ENCODE measurements around the gene HOOK2.
A peak's percentile ranks its signal among the peaks of the same experiment; 100 is the strongest.

Gene HOOK2

DNA sequence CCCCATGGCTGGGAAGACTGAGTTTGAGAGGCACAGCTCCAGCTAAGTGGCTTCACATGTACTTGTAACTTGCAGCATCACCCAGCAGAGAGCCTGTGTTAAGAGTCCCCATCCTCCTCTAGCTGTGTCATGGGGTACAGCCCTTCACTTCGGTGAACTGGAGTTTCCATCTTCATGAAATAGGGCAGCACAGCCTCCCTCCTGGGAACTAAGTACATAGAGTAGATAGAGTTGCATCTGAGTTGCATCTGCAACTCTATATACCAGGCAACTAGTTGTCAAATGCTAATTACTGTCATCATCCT is 25.1 kb upstream of the HOOK2 start:
- H3K9me3 ChIP-seq (ENCODE audit: control insufficient read depth, insufficient read depth, low read depth, low read length): no peaks in the 10 kb centered on the region
- H3K4me3 ChIP-seq (ENCODE audit: low read depth, low read length): peak overlapping the region; percentile 86
- 0 out of 2 replicates have a peak, but pooled peaks have one; percentile 26 for TF ChIP-seq SP7 (tag by site-specific recombination; IDR thresholded peaks at IDR 0.05)
- TF ChIP-seq ZNF521 (tag by site-specific recombination; IDR thresholded peaks at IDR 0.05): no peak
- TF ChIP-seq SCRT2 (tag by site-specific recombination; IDR thresholded peaks at IDR 0.05): peak; percentile 22; the same call in 1 of the 2 replicates
- no peak overlapping the region; the same call in 1 of the 2 replicates for H3K27ac ChIP-seq (ENCODE audit: extremely low read depth, low read depth, low read length)
- H3K4me1 ChIP-seq (ENCODE audit: control insufficient read depth, insufficient read depth, low read length): no peaks in the 10 kb centered on the region
- peaks cover 14 to 29% of the 10 kb centered on the region in 2 experiments; a peak in 2 of 3 replicates for H3K36me3 ChIP-seq (ENCODE audit: control insufficient read depth in 2 of 2, insufficient read depth in 1 of 2, low read length in 2 of 2)
- ChIA-PET POLR2A (interaction anchor here (0.6 to 2.8 kb wide), 3 partner anchors 9 to 31 kb away, joined by 3 to 18 read pairs (median 10); partner anchors contain the start of gene JUNB), CTCF (interaction anchor here (0.7 to 16.5 kb wide), 5 partner anchors 23 to 84 kb away, joined by 3 to 386 read pairs (median 7); partner anchors contain the start of gene HOOK2)

DNA sequence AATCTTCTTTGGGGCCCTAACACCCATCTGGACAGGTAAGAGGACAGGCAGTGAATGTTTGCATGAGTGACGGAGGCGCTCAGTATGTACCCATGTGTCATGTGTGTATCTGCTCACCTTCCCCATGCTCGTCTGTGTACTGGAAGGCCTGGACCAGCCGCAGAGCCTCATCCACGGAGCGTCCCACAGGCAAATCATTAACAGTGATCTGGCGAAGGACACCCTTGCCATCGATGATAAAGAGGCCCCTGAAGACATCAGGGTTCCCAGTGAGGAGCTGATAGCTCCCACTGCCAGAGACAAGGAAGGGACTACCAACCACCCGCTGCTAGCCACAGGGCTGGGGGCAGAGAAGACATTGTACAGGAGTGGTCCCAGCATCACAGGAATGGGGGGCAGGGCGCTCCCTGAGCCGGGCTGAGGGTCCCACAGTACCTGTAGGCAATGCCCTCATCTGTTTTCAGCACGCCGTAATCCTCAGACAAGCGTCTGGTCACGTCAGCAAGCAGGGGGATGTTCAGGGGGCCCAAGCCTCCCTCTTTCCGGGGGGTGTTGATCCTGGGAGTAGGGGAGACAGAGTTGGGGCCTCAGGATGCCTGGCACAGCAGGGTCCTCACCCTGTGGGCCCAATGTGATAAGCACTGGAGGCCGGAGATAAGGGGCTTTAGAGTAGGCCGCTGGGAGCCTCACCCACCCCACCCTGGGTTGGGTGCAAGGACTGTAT is 24.6 kb upstream of the HOOK2 start:
- no peaks in the 10 kb centered on the region for H3K4me1 ChIP-seq (ENCODE audit: control insufficient read depth, insufficient read depth, low read length)
- CTCF ChIA-PET: interaction anchor here (0.7 to 16.5 kb wide), 7 partner anchors 22 to 236 kb away, joined by 3 to 386 read pairs (median 5); partner anchors contain the start of gene HOOK2
- H3K27ac ChIP-seq (ENCODE audit: extremely low read depth, low read depth, low read length): no peak overlapping the region
- POLR2A ChIA-PET: interaction anchor here (0.7 to 2.8 kb wide), 3 partner anchors 8 to 22 kb away, joined by 4 to 18 read pairs (median 10); partner anchors contain the start of gene JUNB
- H3K4me3 ChIP-seq (ENCODE audit: low read depth, low read length): no peak overlapping the region
- TF ChIP-seq, protein P1, sequence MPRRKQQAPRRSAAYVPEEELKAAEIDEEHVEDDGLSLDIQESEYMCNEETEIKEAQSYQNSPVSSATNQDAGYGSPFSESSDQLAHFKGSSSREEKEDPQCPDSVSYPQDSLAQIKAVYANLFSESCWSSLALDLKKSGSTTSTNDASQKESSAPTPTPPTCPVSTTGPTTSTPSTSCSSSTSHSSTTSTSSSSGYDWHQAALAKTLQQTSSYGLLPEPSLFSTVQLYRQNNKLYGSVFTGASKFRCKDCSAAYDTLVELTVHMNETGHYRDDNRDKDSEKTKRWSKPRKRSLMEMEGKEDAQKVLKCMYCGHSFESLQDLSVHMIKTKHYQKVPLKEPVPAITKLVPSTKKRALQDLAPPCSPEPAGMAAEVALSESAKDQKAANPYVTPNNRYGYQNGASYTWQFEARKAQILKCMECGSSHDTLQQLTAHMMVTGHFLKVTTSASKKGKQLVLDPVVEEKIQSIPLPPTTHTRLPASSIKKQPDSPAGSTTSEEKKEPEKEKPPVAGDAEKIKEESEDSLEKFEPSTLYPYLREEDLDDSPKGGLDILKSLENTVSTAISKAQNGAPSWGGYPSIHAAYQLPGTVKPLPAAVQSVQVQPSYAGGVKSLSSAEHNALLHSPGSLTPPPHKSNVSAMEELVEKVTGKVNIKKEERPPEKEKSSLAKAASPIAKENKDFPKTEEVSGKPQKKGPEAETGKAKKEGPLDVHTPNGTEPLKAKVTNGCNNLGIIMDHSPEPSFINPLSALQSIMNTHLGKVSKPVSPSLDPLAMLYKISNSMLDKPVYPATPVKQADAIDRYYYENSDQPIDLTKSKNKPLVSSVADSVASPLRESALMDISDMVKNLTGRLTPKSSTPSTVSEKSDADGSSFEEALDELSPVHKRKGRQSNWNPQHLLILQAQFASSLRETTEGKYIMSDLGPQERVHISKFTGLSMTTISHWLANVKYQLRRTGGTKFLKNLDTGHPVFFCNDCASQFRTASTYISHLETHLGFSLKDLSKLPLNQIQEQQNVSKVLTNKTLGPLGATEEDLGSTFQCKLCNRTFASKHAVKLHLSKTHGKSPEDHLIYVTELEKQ (tag by site-specific recombination; IDR thresholded peaks at IDR 0.05; ENCODE audit: borderline replicate concordance): no peak
- no peak for TF ChIP-seq ZNF350 (tag by site-specific recombination; IDR thresholded peaks at IDR 0.05)
- TF ChIP-seq ZSCAN23 (tag by site-specific recombination; IDR thresholded peaks at IDR 0.05): no peak
- no peak for TF ChIP-seq ZNF214 (tag by site-specific recombination; IDR thresholded peaks at IDR 0.05; ENCODE audit: borderline replicate concordance)
- TF ChIP-seq, protein P2, sequence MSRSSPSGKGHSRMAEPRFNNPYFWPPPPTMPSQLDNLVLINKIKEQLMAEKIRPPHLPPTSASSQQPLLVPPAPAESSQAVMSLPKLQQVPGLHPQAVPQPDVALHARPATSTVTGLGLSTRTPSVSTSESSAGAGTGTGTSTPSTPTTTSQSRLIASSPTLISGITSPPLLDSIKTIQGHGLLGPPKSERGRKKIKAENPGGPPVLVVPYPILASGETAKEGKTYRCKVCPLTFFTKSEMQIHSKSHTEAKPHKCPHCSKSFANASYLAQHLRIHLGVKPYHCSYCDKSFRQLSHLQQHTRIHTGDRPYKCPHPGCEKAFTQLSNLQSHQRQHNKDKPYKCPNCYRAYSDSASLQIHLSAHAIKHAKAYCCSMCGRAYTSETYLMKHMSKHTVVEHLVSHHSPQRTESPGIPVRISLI (tag by site-specific recombination; IDR thresholded peaks at IDR 0.05): no peak
- TF ChIP-seq ZNF239 (tag by site-specific recombination; IDR thresholded peaks at IDR 0.05): no peak
- TF ChIP-seq EGR2 (tag by site-specific recombination; IDR thresholded peaks at IDR 0.05; ENCODE audit: low read depth): no peak
- TF ChIP-seq ZFP3 (tag by site-specific recombination; IDR thresholded peaks at IDR 0.05; ENCODE audit: low read depth): no peak
- no peak for TF ChIP-seq ZNF658 (tag by site-specific recombination; IDR thresholded peaks at IDR 0.05)
- no peak for TF ChIP-seq ZNF529 (tag by site-specific recombination; IDR thresholded peaks at IDR 0.05; ENCODE audit: insufficient replicate concordance)
- TF ChIP-seq ZNF404 (tag by site-specific recombination; IDR thresholded peaks at IDR 0.05): no peak
- no peak for TF ChIP-seq ZNF2 (tag by site-specific recombination; IDR thresholded peaks at IDR 0.05)
- TF ChIP-seq, protein P3, sequence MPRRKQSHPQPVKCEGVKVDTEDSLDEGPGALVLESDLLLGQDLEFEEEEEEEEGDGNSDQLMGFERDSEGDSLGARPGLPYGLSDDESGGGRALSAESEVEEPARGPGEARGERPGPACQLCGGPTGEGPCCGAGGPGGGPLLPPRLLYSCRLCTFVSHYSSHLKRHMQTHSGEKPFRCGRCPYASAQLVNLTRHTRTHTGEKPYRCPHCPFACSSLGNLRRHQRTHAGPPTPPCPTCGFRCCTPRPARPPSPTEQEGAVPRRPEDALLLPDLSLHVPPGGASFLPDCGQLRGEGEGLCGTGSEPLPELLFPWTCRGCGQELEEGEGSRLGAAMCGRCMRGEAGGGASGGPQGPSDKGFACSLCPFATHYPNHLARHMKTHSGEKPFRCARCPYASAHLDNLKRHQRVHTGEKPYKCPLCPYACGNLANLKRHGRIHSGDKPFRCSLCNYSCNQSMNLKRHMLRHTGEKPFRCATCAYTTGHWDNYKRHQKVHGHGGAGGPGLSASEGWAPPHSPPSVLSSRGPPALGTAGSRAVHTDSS (tag by site-specific recombination; IDR thresholded peaks at IDR 0.05): no peak
- TF ChIP-seq, protein P4, sequence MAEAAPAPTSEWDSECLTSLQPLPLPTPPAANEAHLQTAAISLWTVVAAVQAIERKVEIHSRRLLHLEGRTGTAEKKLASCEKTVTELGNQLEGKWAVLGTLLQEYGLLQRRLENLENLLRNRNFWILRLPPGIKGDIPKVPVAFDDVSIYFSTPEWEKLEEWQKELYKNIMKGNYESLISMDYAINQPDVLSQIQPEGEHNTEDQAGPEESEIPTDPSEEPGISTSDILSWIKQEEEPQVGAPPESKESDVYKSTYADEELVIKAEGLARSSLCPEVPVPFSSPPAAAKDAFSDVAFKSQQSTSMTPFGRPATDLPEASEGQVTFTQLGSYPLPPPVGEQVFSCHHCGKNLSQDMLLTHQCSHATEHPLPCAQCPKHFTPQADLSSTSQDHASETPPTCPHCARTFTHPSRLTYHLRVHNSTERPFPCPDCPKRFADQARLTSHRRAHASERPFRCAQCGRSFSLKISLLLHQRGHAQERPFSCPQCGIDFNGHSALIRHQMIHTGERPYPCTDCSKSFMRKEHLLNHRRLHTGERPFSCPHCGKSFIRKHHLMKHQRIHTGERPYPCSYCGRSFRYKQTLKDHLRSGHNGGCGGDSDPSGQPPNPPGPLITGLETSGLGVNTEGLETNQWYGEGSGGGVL (tag by site-specific recombination; IDR thresholded peaks at IDR 0.05): no peak
- TF ChIP-seq, protein P5, sequence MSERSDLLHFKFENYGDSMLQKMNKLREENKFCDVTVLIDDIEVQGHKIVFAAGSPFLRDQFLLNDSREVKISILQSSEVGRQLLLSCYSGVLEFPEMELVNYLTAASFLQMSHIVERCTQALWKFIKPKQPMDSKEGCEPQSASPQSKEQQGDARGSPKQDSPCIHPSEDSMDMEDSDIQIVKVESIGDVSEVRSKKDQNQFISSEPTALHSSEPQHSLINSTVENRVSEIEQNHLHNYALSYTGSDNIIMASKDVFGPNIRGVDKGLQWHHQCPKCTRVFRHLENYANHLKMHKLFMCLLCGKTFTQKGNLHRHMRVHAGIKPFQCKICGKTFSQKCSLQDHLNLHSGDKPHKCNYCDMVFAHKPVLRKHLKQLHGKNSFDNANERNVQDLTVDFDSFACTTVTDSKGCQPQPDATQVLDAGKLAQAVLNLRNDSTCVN (tag by site-specific recombination; optimal IDR thresholded peaks at IDR 0.05): no peak
- no peaks in the 10 kb centered on the region for H3K9me3 ChIP-seq (ENCODE audit: control insufficient read depth, insufficient read depth, low read depth, low read length)
- H3K36me3 ChIP-seq (ENCODE audit: control insufficient read depth in 2 of 2, insufficient read depth in 1 of 2, low read length in 2 of 2): peaks cover 14 to 29% of the 10 kb centered on the region in 2 experiments; a peak in 2 of 3 replicates

All from HEK293 (cell line).